Ammon's horn (tissue), 1 donor: ENCODE results near the gene MMP25.
A peak's percentile ranks its signal among the peaks of the same experiment; 100 is the strongest.

Experiments
- DNase-seq: peaks from one replicate; pipeline ENCODE4 v3.0.0-alpha.2; 2016; ENCODE audit warnings: low spot score

Gene MMP25, protein sequence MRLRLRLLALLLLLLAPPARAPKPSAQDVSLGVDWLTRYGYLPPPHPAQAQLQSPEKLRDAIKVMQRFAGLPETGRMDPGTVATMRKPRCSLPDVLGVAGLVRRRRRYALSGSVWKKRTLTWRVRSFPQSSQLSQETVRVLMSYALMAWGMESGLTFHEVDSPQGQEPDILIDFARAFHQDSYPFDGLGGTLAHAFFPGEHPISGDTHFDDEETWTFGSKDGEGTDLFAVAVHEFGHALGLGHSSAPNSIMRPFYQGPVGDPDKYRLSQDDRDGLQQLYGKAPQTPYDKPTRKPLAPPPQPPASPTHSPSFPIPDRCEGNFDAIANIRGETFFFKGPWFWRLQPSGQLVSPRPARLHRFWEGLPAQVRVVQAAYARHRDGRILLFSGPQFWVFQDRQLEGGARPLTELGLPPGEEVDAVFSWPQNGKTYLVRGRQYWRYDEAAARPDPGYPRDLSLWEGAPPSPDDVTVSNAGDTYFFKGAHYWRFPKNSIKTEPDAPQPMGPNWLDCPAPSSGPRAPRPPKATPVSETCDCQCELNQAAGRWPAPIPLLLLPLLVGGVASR

DNA sequence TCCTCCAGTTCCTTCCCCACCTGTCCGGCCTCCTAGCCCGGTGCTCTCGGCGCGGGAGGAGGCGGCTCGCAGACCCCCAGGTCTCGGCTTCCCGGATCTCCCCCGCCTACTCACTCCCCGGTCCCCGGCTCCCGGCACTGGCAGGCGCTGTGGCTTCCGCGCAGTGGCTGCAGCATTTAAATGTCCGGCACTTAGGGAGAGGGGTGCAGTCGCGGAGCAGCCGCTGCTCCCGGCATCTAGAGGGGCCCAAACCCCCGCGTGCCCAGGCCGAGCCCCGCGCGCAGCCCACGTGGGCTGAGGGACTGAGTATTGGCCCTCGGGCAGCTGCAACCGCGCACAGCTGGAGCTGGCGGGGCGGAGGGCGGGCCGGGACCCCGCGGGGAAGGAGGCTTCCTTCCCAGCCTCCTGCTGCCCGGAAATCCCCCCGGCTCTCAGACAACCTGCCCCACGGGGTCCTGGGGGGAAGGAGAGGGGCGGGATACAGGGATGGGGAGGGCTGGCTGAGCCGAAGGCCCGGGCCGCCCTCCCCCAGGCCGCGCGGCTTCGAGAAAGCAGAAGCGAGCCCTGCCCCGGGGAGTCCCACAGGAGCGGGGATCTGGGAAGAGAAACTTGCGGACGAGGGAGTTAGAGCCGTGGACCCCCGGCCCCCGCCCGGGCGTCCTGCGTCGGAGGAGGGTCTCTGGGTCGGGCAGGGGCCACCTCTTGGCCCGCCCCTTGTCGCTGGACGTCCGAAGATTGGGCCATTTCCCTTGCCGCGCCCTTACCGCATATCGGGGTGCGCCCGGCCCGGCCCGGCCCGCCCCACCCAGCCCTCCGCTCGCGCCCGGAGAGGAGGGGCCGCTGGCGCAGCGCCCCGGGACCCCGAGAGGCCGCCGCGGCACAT, at the start of gene MMP25:
Gene MMP25 (plus strand): TSS at position 804 of the 883 bp plus-strand sequence. CDS start 357 bp downstream, outside the sequence.
- DNase-seq: no peak

- DNase-seq: no peak
Measured at GRCh38 chr16:2999929-3000328, 46.4 kb upstream of the MMP25 start.

DNA sequence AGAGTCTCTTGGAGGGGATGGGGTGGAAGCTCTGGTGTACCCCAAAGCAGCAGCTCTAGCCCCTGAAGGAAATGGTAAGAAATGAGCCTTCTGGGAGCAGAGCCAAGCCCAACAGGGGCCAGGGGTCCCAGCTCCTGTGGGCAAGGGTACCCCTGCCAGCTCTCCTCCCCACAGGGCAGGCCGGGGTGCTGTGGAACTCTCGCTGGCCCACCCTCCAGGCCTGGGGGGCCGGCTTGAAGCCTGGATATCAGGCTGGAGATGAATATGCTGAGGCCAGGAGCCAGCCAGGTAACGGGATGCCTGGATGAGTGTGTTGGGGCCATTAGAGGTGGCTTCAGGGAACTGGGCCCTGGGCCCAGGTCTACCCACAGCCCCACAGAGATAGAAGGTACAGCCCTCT, 45.8 kb upstream of the MMP25 start:
- DNase-seq: no peak

DNA sequence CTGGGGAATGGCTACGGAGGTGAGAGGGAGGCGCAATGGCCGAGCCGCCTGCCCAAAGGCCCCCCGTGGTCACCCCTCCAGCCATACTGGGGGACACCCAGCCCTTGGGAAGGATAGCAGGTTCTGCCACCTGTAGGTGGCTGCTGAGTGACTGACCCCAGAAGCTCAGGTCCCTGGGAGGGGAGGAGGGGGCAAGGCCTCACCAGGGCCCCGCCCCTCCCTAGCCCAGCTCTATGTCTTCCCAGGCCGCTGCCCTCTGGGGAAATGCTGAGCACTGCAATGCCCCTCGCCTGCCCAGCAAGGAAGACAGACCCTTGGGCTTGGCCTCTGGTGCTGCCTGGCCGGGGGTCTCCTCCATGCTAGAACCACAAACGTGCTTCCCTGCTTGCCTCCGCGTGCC, 45.0 kb upstream of the MMP25 start:
- DNase-seq: no peak

DNA sequence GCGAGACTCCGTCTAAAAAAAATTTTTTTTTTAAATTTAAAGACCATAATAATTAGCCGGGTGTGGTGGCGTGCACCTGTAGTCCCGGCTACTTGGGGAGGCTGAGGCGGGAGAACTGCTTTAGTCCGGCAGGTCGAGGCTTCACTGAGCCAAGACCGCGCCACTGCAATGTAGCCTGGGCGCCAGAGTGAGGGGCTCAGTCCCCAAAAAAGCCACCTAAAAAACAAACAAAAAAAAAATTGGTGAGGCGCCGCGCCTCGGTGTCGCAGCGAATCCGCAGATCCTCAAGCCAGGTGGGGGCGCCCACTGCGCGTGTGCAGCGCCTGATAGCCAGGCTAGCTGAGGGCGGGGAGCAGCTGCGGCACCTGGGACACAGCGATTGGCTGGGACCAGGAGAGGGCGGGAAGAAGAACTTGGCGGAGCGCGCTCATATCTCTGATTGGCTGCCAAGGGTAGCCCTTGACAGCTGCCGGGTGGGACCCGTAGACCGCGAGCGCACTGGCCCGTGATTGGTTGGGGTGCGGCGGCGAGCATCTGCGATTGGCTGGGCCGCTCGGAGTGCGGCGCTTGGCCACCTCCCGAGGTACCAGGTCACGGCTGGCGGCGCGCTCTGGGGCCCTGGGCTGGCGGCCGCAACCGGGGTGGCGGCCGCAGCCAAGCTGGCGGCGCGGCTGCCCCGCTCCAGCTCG, 42.6 kb upstream of the MMP25 start:
- peak; percentile 100 for DNase-seq

GRCh38 chr16:3004319-3004718, 42.0 kb upstream of the MMP25 start:
- no peak for DNase-seq

DNA sequence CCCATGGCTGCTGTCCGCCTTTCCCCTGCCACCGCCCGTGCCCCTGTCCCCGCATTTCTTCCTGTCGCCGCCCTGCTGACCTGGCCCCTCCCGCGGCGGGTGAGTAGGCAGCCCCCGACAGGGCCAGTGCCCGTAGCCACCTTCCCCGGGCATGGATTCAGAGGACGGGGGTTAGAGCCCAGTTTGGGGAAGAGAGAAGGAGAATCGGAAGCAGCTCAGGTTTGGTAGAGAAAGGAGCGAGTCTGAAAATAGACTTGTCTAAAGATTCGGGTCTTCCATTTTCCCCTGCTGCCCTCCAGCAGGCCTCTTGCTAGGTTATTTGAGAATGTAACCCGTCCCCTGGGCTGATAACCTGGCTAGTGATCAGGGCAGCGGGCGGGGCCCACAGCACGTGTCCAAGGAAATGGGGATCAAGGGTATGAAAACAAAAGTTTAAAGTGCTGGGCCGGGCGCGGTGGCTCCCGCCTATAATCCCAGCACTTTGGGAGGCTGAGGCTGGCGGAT, 41.5 kb upstream of the MMP25 start:
- no peak for DNase-seq

- DNase-seq: no peak
Measured at GRCh38 chr16:3007059-3007956, 39.1 kb upstream of the MMP25 start.

GRCh38 chr16:3007957-3008689, 38.2 kb upstream of the MMP25 start:
- DNase-seq: peak; percentile 57

DNA sequence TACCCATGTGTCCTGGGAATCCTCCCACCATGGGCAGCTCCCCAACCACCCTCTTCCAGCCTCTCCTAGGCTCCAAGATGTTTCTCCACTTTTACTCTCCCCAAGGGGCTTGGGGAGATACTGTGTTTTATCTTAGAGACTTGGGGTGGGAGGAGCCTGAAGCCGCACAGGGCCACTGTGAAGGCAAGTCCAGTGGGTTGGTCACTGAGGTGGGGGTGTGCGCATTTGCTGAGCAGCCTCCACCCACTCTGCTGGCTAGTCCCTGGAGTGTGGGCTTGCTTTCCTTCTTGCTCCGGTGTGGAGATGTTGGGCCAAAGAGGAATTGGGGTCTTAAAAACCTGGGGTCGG, 37.7 kb upstream of the MMP25 start:
- DNase-seq: no peak

DNA sequence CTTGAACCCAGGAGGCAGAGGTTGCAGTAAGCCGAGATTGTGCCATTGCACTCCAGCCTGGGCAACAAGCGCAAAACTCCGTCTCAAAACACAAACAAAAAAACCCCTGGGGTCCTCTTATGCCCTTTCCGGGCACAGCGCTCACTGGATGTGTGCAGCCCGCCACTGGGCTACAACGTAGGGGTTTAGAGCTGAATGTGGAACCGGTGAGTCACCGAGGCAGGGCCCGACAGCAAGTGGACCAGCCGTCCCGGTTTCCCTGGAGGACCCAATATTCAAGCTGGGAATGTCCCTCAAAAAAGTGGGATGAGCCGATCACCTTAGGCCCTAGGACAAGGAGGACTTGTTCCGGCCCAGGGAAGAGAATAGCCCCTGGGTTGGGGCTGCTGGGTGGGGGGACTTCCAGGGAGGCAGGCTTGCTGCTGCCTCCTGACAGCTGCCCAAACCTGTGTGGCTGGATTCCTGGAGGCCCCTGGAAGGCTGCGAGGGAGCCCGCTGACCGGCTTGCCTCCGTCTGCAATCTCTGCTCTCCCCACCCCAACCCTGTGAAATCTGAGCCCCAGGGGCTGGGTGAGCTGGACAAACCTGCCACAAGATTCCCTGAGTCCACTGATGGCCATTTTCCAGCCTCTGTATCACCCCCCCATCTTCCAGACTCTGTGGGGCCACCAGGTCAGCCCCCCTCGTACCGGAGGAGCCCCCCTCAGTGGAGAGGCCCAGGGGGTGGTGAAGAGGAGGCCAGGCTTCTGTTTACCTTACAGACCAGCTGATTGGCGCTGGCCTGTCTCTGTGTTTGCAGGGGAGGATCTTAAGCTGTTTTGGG, 36.6 kb upstream of the MMP25 start:
- no peak for DNase-seq

DNA sequence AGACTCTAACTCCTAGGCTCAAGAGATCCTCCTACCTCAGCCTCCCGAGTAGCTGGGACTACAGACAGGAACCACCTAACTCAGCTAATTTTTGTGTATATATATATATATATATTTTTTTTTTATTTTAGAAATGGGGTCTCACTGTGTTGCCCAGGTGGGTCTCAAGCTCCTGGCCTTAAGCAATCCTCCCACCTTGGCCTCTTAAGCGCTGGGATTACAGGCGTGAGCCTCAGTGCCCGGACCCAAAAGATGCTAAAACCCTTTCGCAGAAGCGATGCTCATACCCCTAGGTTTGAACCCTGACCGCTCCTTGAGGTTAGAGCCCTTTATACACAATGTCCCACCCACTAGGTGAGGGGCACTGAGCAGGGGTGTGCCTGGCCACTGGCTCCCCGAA, 35.9 kb upstream of the MMP25 start:
- DNase-seq: no peak

DNA sequence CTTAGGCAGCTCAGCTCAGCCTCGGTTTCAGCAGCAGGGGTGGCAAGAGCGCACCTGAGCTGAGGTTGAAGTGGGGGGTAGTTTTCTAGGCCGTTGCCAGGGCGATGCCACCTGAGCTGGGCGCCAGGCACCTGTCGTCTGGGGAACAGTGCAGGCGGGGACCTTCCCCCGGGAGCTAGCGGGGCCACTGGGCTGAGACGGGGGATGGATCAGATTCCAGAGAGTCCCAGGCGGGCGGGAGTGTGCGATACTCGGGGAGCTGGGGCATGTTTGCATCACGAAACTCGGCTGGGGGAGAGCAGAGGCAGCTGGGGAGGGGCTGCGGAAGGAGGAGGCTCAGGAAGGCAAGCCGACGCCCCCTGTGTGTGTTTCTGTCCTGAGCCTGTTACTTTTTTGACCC, 34.1 kb upstream of the MMP25 start:
- DNase-seq: no peak

- no peak for DNase-seq
Measured at GRCh38 chr16:3012828-3013420, 33.4 kb upstream of the MMP25 start, which contains the start of gene CLDN9. Gene CLDN9, plus strand, starts transcription at chr16:3012923. Its CDS starts 440 bp downstream, at chr16:3013363.

GRCh38 chr16:3013491-3013951, 32.8 kb upstream of the MMP25 start:
- DNase-seq: no peak

DNA sequence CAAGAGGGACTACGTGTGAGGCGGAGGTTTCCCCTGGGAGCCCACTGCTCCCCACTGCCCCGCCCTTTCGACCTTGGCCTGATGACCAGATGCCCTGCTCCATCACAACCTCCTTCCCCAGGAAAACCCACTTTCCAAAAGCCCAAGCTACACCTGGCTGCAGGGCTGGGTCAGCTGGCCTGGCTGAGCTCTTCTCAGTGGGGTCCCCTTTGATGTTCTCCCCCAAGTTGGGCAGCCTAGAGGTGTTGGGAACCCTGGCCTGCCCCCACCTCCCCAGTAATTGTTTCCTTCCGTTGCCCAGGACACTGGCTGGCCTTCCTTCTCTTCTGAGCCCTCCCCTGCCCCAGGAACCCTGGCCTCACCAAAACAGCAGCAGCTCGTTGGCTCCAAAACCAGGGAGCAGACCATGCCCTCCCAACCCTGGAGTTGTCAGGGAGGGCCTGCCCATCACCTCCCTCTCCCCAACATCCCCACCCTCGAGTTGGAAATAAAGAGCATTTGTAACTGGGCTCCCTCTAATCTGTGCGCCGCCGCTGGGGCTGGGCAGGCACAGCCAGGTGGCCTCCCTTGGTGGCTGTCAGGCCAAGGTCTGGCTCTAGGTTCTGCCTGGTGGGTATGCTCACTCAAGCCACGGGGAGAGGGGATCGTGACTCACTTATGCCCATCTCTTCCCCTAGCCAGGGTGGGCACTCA, 32.2 kb upstream of the MMP25 start:
- no peak for DNase-seq

DNA sequence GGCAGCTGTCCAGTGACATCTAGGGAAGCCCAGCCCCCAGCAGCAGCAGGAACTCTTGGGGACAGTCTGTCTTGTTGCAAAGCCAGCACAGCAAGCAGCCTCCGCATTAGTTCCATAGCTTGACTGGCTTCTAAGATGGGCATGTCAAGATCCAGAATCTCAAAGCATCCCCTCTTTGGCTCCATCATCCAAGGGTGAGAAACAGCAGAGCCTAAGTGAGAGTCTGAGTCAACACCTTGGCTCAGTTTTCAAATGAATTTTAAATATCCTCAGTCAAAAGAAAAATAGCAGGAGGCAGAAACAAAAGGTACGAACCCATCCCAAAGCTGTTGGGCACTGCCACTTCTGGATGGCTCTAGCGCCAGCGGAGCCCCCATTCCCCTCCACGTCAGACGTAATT, 31.4 kb upstream of the MMP25 start:
- no peak for DNase-seq

GRCh38 chr16:3015865-3016521, 30.4 kb upstream of the MMP25 start:
- DNase-seq: no peak
